Left colon (tissue), 2 donors: ENCODE measurements around the gene MPV17L2. TPM values are rescaled to one million over a fixed set of nuclear protein-coding genes. Genes with fewer than 3 reads are reported as not detected.

Experiments
- ATAC-seq: fragments of 200-7000 bp; cut with Tn5 transposase; one replicate; pipeline ENCODE4 v1.9.1; 2020; ENCODE audit warnings: mild to moderate bottlenecking, moderate library complexity
- DNase-seq, 2 donors: peaks; one replicate each; pipeline ENCODE4 v3.0.0-alpha.2; 2020
- intact Hi-C, 2 donors: fragments of 100-400 bp; cut with DNase I in 1 of 2; cut with micrococcal nuclease in 1 of 2; formaldehyde crosslinking; loops; one replicate each; pipeline versions ENCODE4 v1.11.2 to v1.14.0; 2022; cut with DNase I, micrococcal nuclease
- total RNA-seq, 2 donors: library from RNA; stranded (reverse); fragmentation: NEBNext Ultra II Directional; extraction: Animal tissue kit (Norgen Biotek cat#: 25700); gene quantifications; one replicate each; pipeline ENCODE4 v1.2.1, GENCODE V29; 2021
- donor health status: DM: no; HTN: no; CAD: no.
- donor health status: DM: yes; HTN: yes; CAD: no.

MPV17L2 gene
- total RNA-seq, 2 donors from 2014 or later = 9.9 to 15.4 TPM

- no peak for DNase-seq
- ATAC-seq = no peak
- intact Hi-C loops = no loop called here
Observed at GRCh38 chr19:18176367-18177310, 16.4 kb upstream of the MPV17L2 start.

DNA sequence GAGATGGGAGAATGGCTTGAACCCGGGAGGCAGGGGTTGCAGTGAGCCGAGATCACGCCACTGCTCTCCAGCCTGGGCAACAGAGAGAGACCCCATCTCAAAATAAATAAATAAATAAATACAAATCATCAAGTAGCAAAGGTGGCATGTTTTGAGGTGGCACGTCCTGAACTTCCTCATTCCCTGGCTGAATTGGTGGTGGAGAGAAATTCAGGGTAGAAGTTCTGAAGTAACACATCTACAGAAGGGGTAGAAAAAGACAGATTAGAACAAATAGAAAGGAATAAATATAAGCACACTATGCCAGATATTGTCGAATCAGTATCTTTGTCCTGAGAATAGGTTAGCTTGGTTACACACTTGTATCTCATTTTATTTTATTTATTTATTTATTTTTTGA lies 13.1 kb upstream of the MPV17L2 start:
- ATAC-seq = no peak
- no peak for DNase-seq
- intact Hi-C loops = no loop called here

- peak in 1 of 2 donors; percentile 59 for DNase-seq
- ATAC-seq = peak; percentile 93
- intact Hi-C loops = no loop called here
Observed at GRCh38 chr19:18183529-18183928, 9.5 kb upstream of the MPV17L2 start.

DNA sequence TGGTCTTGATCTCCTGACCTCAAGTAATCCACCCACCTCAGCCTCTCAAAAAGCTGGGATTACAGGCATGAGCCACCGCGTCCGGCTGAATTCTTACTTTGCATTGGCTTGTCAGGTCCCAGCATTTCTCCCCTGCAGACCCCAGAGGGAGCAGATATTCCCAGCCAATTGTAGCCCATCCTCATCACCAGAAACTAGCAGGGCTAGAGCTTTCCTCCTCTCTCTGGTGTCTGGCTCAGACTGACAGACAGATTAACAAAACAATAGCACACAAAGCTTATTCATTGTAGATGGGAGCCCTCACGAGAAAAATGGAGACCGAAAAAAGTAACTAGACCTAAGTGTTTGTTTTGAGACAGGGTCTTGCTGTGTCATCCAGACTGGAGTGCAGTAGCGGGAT lies 7.5 kb upstream of the MPV17L2 start:
- DNase-seq (no peak), ATAC-seq (no peak)
- intact Hi-C loops = no loop called here

- intact Hi-C loops = no loop called here
- ATAC-seq (no peak), DNase-seq (no peak)
Observed at GRCh38 chr19:18190278-18190677, 2.7 kb upstream of the MPV17L2 start.

- ATAC-seq (no peak), DNase-seq (no peak)
- intact Hi-C loops = no loop called here
Observed at GRCh38 chr19:18191640-18192062, 1.4 kb upstream of the MPV17L2 start.

- ATAC-seq = peak; percentile 6
- peak; percentile 48 to 57 for DNase-seq
- intact Hi-C loops = no loop called here
Observed at GRCh38 chr19:18193388-18194180, 566 bp downstream of the MPV17L2 start.

DNA sequence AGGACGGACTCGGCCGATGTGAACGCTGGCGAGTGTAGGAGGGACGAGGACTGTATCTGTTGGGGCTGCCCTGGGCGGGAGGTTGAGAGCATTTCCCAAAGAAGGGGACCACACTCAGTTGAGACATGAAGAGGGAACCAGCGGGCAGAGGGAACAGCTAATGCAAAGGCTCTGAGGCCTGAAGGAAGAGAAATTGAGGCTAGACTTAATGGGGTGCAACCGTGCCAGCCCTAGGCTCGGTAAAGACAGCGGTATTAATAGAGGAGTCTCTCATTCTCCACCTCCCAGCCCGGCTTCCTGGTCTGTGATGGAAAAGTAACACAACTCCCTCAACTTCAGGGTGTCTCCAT lies 1.1 kb downstream of the MPV17L2 start:
- intact Hi-C loops = no loop called here
- ATAC-seq (no peak), DNase-seq (no peak)

- DNase-seq = peak; percentile 57 to 66
- no peak for ATAC-seq
- intact Hi-C loops = no loop called here
Observed at GRCh38 chr19:18194554-18195238, 1.7 kb downstream of the MPV17L2 start.

DNA sequence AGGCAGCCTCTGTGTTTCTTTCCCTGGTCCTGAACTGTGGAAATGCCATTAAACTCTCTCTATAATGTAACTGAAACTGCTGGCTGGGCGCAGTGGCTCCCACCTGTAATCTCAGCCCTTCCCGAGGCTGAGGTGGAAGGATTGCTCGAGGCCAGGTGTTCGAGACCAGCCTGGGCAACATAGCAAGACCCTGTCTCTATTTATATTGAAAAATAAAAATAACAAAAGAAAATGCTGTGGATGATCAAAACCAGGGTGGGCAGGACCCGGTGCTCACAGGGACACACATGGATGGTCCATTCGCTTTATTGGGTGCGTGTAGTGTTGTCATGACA lies 3.5 kb downstream of the MPV17L2 start:
- intact Hi-C loops = no loop called here
- ATAC-seq = no peak
- no peak for DNase-seq

DNA sequence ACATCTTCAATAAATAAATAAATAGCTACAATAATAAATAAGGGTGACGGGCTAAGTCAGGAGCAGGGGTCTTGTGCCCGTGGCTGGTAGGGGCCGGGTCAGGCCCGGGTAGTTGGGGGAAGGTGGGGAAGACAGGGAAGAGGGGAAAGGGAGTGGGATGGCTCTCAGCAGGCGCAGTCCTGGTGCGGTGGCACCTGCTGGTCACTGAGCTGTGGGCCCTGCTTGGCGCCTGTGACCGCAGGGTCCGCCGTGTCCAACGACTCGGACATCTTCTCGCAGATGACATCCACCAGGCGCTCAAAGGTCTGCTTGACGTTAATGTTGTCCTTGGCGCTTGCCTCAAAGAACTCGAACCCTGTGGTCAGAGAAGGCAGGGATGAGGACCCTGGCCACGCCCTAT lies 4.3 kb downstream of the MPV17L2 start:
- intact Hi-C loops = no loop called here
- ATAC-seq (no peak), DNase-seq (no peak)

DNA sequence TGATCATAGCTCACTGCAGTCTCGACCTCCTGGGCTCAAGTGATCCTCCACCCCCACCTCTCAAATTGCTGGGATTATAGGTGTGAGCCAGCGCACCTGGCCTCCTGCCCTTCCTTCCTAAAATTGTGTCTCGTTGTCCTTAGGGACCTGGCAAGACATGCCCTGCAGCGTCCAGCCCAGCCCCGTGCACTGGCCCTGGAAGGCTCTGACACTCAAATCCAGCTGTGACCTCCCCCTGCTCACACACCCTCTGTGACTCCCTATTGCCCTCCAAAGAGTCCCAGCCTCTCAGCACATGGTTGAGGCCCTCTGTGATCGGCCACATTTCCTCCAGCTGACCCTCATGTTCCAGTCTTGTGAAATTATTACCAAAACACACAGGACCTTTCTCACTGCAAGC lies 4.9 kb downstream of the MPV17L2 start:
- intact Hi-C loops = no loop called here
- DNase-seq = no peak

DNA sequence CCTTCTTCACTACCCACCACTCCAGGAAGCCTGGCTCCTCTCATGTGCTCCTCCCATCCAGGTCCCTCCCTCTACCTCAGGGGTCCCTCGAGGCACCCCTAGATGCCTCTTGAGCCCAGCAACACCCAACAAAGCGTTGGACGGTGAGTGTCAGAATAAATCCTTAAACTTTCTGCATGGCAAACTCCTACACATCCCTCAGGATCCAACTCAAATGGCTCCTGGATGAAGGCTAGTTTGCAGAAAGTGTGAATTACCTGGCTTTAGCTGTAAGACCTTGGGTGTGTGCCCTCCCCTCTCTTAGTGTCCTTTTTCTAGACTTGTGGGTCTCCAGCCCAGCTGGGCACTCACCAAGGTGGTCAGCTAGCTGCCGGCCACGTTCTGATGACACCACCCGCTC lies 5.4 kb downstream of the MPV17L2 start:
- intact Hi-C loops = no loop called here
- ATAC-seq (no peak), DNase-seq (no peak)

More for the DNA sequence above, 4.9 kb downstream of the MPV17L2 start:
- ATAC-seq = no peak

DNA sequence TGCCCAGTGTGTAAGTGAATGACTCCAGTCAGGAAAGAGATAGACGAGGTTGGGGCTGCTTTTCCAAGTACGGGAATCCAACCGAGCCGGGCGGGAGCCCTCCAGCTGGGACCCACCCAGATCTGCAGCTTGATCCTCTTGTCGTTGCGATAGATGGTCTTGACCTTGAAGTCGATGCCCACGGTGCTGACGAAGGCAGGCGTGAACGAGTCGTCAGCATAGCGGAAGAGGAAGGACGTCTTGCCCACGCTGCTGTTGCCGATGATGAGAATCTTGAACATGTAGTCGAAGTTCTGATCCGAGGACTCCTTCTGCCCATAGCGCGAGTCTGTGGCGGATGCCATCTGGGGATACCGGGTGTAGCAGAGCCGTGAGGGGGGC lies 9.4 kb downstream of the MPV17L2 start:
- ATAC-seq (no peak), DNase-seq (no peak)
- intact Hi-C loops = loop anchor here in 1 of 2 donors (10.0 kb wide), 1 partner anchor 122 kb away; the partner anchor contains the start of gene LSM4

DNA sequence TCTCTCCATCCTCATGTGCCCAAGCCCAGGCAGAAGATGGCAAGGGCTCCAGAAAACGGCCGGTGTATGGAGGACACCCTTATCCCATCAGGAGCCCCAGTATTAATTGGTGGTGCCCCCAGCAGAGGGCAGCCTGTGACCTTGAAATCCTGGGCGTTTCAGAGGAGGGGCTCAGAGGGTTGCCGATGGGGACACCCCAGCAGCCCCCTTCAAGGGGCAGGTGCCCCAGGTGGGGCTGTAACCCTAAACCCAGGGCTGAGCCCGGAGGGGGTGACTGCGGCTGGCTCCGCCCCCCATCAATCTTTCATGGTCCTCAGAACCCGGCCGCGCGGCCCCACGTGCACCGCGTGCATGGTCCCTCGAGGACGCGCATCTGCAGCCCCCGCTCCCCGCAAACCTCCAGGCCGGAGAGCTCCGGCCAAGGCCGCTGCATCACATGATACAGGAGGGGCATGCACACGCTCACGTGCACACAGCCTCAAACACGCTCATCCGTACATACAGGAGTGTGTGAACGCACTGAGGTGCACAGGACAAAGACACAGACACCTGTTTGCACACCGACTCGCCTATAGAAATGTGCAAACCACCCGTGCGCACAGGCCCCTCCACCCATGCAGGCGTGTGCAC lies 9.9 kb downstream of the MPV17L2 start:
- intact Hi-C loops = loop anchor here in 1 of 2 donors (10.0 kb wide), 1 partner anchor 122 kb away; the partner anchor contains the start of gene LSM4
- peak in 1 of 2 donors; percentile 64 for DNase-seq
- ATAC-seq = peak; percentile 11

GRCh38 chr19:18203408-18203862 lies 10.4 kb downstream of the MPV17L2 start:
- DNase-seq (peak; percentile 65 to 78), ATAC-seq (peak; percentile 24)
- intact Hi-C loops = loop anchor here in 1 of 2 donors (10.0 kb wide), 1 partner anchor 121 kb away; the partner anchor contains the start of gene LSM4

DNA sequence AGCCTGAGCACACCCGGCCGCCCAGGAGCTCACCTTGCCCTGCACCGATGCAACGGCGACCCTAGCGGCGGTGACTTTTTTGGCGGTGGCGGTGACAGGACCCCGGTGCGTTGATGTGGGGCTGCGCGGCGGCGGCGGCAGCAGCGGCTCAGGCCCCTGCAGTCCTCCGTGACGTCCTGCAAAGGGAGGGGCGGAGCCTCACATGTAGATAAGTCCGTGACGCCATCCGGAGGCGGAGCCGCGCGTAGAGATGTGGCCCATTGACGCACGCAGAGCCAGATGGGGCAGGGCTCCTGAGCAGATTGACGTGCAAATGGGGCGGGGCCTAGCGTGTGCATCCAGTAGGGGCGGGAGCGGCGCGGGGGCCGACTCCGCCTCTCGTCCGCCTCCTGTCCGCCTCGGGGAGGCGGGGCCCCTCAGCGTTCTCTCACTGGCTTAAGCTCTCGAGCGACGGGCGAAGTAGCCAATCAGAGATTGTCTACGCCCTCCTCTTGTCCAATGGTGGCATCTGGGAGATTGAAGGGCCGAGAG lies 10.9 kb downstream of the MPV17L2 start, which contains the start of gene RAB3A:
Gene RAB3A (minus strand): TSS at position 180 of the 531 bp plus-strand sequence. CDS start 1,302 bp downstream, outside the sequence.
- DNase-seq (peak; percentile 100), ATAC-seq (peak; percentile 88)
- intact Hi-C loops = loop anchor here in 1 of 2 donors (10.0 kb wide), 1 partner anchor 121 kb away; the partner anchor contains the start of gene LSM4
